ENCODE data around the gene ASPN.

ASPN gene

GRCh38 chr9:92455217-92455616 lies 27.1 kb downstream of the ASPN start:
- Histone ChIP-seq H2AFZ (ENCODE audit: low read length) (no peak overlapping the region), H3K4me3 (ENCODE audit: low read depth, low read length, poor library complexity, severe bottlenecking) (no peak overlapping the region), H3K4me2 (ENCODE audit: low read length) (no peak overlapping the region), H3K9ac (ENCODE audit: low read length) (no peak overlapping the region), H3K9me3 (ENCODE audit: low read length) (no peaks in the 10 kb centered on the region), H4K20me1 (ENCODE audit: insufficient read depth, low read length) (no peaks in the 10 kb centered on the region), H3K4me1 (ENCODE audit: insufficient read depth, low read length, severe bottlenecking) (no peaks in the 10 kb centered on the region), H3K79me2 (ENCODE audit: insufficient read depth, low read length) (no peaks in the 10 kb centered on the region), H3K27me3 (ENCODE audit: insufficient read depth, low read length) (no peaks in the 10 kb centered on the region), H3K9me2 (ENCODE audit: low read depth, low read length) (no peaks in the 10 kb centered on the region), H3F3A (ENCODE audit: insufficient read depth, low read length) (no peaks in the 10 kb centered on the region), H3K36me3 (ENCODE audit: insufficient read depth, low read length) (no peaks in the 10 kb centered on the region), H3K27ac (ENCODE audit: low read depth, low read length, poor library complexity, severe bottlenecking) (no peak overlapping the region)
- TF ChIP-seq EZH2 (IDR thresholded peaks at IDR 0.05; ENCODE audit: borderline replicate concordance, low read length) (no peak), CTCF (IDR thresholded peaks at IDR 0.05; ENCODE audit: low read length) (peak; percentile 61)

GRCh38 chr9:92446536-92446935 lies 35.8 kb downstream of the ASPN start:
- H3F3A ChIP-seq (ENCODE audit: insufficient read depth, low read length): no peaks in the 10 kb centered on the region
- H4K20me1 ChIP-seq (ENCODE audit: insufficient read depth, low read length): no peaks in the 10 kb centered on the region
- H3K27ac ChIP-seq (ENCODE audit: low read depth, low read length, poor library complexity, severe bottlenecking): no peak overlapping the region
- no peaks in the 10 kb centered on the region for H3K36me3 ChIP-seq (ENCODE audit: insufficient read depth, low read length)
- TF ChIP-seq CTCF (IDR thresholded peaks at IDR 0.05; ENCODE audit: low read length) (no peak), EZH2 (IDR thresholded peaks at IDR 0.05; ENCODE audit: borderline replicate concordance, low read length) (no peak)
- no peaks in the 10 kb centered on the region for H3K27me3 ChIP-seq (ENCODE audit: insufficient read depth, low read length)
- H2AFZ ChIP-seq (ENCODE audit: low read length): no peak overlapping the region
- H3K4me2 ChIP-seq (ENCODE audit: low read length): no peak overlapping the region
- no peaks in the 10 kb centered on the region for H3K4me1 ChIP-seq (ENCODE audit: insufficient read depth, low read length, severe bottlenecking)
- no peaks in the 10 kb centered on the region for H3K9me2 ChIP-seq (ENCODE audit: low read depth, low read length)
- H3K9me3 ChIP-seq (ENCODE audit: low read length): no peaks in the 10 kb centered on the region
- H3K79me2 ChIP-seq (ENCODE audit: insufficient read depth, low read length): no peaks in the 10 kb centered on the region
- no peak overlapping the region for H3K4me3 ChIP-seq (ENCODE audit: low read depth, low read length, poor library complexity, severe bottlenecking)
- no peak overlapping the region for H3K9ac ChIP-seq (ENCODE audit: low read length)

- H3K4me3 ChIP-seq (ENCODE audit: low read depth, low read length, poor library complexity, severe bottlenecking): no peak overlapping the region
- no peak overlapping the region for H3K4me2 ChIP-seq (ENCODE audit: low read length)
- TF ChIP-seq CTCF (IDR thresholded peaks at IDR 0.05; ENCODE audit: low read length) (no peak), EZH2 (IDR thresholded peaks at IDR 0.05; ENCODE audit: borderline replicate concordance, low read length) (no peak)
- H3K27ac ChIP-seq (ENCODE audit: low read depth, low read length, poor library complexity, severe bottlenecking): no peak overlapping the region
- no peaks in the 10 kb centered on the region for H3K27me3 ChIP-seq (ENCODE audit: insufficient read depth, low read length)
- no peaks in the 10 kb centered on the region for H3K9me3 ChIP-seq (ENCODE audit: low read length)
- H3K9me2 ChIP-seq (ENCODE audit: low read depth, low read length): no peaks in the 10 kb centered on the region
- H3K4me1 ChIP-seq (ENCODE audit: insufficient read depth, low read length, severe bottlenecking): no peaks in the 10 kb centered on the region
- no peaks in the 10 kb centered on the region for H4K20me1 ChIP-seq (ENCODE audit: insufficient read depth, low read length)
- no peak overlapping the region for H3K9ac ChIP-seq (ENCODE audit: low read length)
- H3K79me2 ChIP-seq (ENCODE audit: insufficient read depth, low read length): no peaks in the 10 kb centered on the region
- no peak overlapping the region for H2AFZ ChIP-seq (ENCODE audit: low read length)
- H3K36me3 ChIP-seq (ENCODE audit: insufficient read depth, low read length): no peaks in the 10 kb centered on the region
- no peaks in the 10 kb centered on the region for H3F3A ChIP-seq (ENCODE audit: insufficient read depth, low read length)
Measured at GRCh38 chr9:92444841-92445240, 37.5 kb downstream of the ASPN start.

All from OCI-LY1 (cell line).